ENCODE measurements around the gene CSMD2.

- TF ChIP-seq POLR2AphosphoS5 (IDR thresholded peaks at IDR 0.05; ENCODE audit: low read depth, low read length) (no peak), FOXP2 (optimal IDR thresholded peaks at IDR 0.05; ENCODE audit: borderline replicate concordance, extremely low read depth, extremely low read length, insufficient read depth) (no peak), SIN3A (IDR thresholded peaks at IDR 0.05; ENCODE audit: borderline replicate concordance, insufficient read depth, low read length) (no peak), TAF1 (IDR thresholded peaks at IDR 0.05; ENCODE audit: borderline replicate concordance, insufficient read depth, low read length) (no peak), REST (IDR thresholded peaks at IDR 0.05; ENCODE audit: insufficient read depth in 1 of 2, low read depth in 2 of 2, low read length in 2 of 2) (no peak)
Measured at GRCh38 chr1:33762109-33762830, 402.8 kb downstream of the CSMD2 start.

All from PFSK-1 (cell line).